HepG2 (cell line): ENCODE results near the gene LYST. TPM values are rescaled to one million over a fixed set of nuclear protein-coding genes. Genes with fewer than 3 reads are reported as not detected.

Source experiments
- ATAC-seq: fragments of 200-7000 bp; cut with Tn5 transposase; 3 replicates; pipeline ENCODE4 v1.9.1; 2020; ENCODE audit warnings: mild to moderate bottlenecking, moderate library complexity
- BruUV-seq: library from RNA; stranded (reverse); fragments of 400-500 nt; replicated peaks from 2 replicates; lab custom pipeline; 2021; lab: Mats Ljungman, UMichigan
- CTCF ChIA-PET: fragments of 300-600 bp; formaldehyde crosslinking; extraction: SDS; loops from one replicate; lab custom pipeline; 2021; ENCODE audit warnings: low total read pairs, inconsistent platforms, low intra/inter-chr PET ratio; lab: Yijun Ruan, JAX
- POLR2A ChIA-PET: fragments of 350-600 bp; sonication (Branson Sonifier 250); formaldehyde crosslinking; loops from one replicate; lab custom pipeline; 2020; ENCODE audit warnings: antibody characterized with exemption, inconsistent platforms; lab: Yijun Ruan, JAX
- DNase-seq: peaks from one replicate; pipeline ENCODE4 v3.0.0-alpha.2; 2015; ENCODE audit warnings: low spot score
- FAIRE-seq: peaks from 3 replicates; lab custom pipeline; 2011; peaks lifted over from hg19 to GRCh38; lab: Jason Lieb, UNC
- H2AFZ ChIP-seq: one replicate; pipeline ENCODE4 v1.6.1; 2011; ENCODE audit warnings: low read length, inconsistent platforms
- H3K27ac ChIP-seq: fragments of 300-600 bp; 3 replicates; pipeline ENCODE4 v1.8.0; 2011; ENCODE audit warnings: mixed run types, mild to moderate bottlenecking, mixed read lengths, low read length, inconsistent platforms; ENCODE audit not compliant: insufficient read depth; ENCODE audit errors: extremely low read length
- H3K27me3 ChIP-seq, 2 experiments: fragments of 200-600 bp in 1 of 2; 2 replicates in 1 of 2; 3 replicates in 1 of 2; pipeline versions ENCODE4 v1.6.0 to v1.8.0; 2011; ENCODE audit warnings: low read length in 2 of 2, mild to moderate bottlenecking in 2 of 2, moderate library complexity in 2 of 2, inconsistent platforms in 1 of 2; ENCODE audit not compliant: insufficient read depth in 2 of 2, control insufficient read depth in 1 of 2
- H3K36me3 ChIP-seq, 2 experiments: fragments of 200-600 bp in 1 of 2; replicated peaks in 1 of 2; 2 replicates in 1 of 2; 3 replicates in 1 of 2; pipeline versions ENCODE4 v1.5.1 to v1.8.0; 2011; ENCODE audit warnings: low read length in 2 of 2, inconsistent platforms in 1 of 2; ENCODE audit not compliant: insufficient read depth in 2 of 2, control insufficient read depth in 1 of 2
- H3K4me1 ChIP-seq: 2 replicates; pipeline ENCODE4 v1.5.1; 2012; ENCODE audit warnings: low read length, inconsistent platforms; ENCODE audit not compliant: insufficient read depth
- H3K4me2 ChIP-seq: 2 replicates; pipeline ENCODE4 v1.6.0; 2011; ENCODE audit warnings: low read depth, low read length, inconsistent platforms
- H3K4me3 ChIP-seq, 3 experiments: fragments of 200-600 bp in 1 of 3; sonication (generic), shearing (Covaris generic) in 1 of 3; replicated peaks in 1 of 3; 2 replicates each; pipeline ENCODE4 v1.5.1; 2011 to 2016; ENCODE audit warnings: low read length in 3 of 3, inconsistent platforms in 2 of 3, low read depth in 2 of 3, mild to moderate bottlenecking in 2 of 3, control low read depth in 1 of 3, mixed read lengths in 1 of 3; ENCODE audit not compliant: insufficient read depth in 1 of 3
- H3K79me2 ChIP-seq: one replicate; pipeline ENCODE4 v1.6.1; 2011; ENCODE audit warnings: low read length, inconsistent platforms; ENCODE audit not compliant: insufficient read depth
- H3K9ac ChIP-seq: 2 replicates; pipeline ENCODE4 v1.6.0; 2011; ENCODE audit warnings: mild to moderate bottlenecking, low read depth, low read length, inconsistent platforms; ENCODE audit not compliant: insufficient read depth
- H3K9me3 ChIP-seq: 2 replicates; pipeline ENCODE4 v1.5.1; 2012; ENCODE audit warnings: mild to moderate bottlenecking, low read length
- H4K20me1 ChIP-seq: 2 replicates; pipeline ENCODE4 v1.6.0; 2011; ENCODE audit warnings: inconsistent platforms, mild to moderate bottlenecking, low read length, moderate library complexity; ENCODE audit not compliant: insufficient read depth
- BHLHE40 ChIP-seq: IDR thresholded peaks from 2 replicates; pipeline ENCODE4 v1.6.1; 2011; ENCODE audit warnings: low read length, improper control_type of control experiment
- CREB3 ChIP-seq: sonication (generic); formaldehyde crosslinking; IDR thresholded peaks from 2 replicates; pipeline ENCODE4 v1.5.0; 2020; ENCODE audit warnings: missing genetic modification reagents
- DMAP1 ChIP-seq: IDR thresholded peaks from 2 replicates; pipeline ENCODE4 v1.6.1; 2016
- DNMT1 ChIP-seq: sonication (generic); formaldehyde crosslinking; IDR thresholded peaks from 2 replicates; pipeline ENCODE4 v1.5.1; 2020; ENCODE audit warnings: mild to moderate bottlenecking, missing genetic modification reagents
- HNF4A ChIP-seq: sonication (generic); formaldehyde crosslinking; IDR thresholded peaks from 2 replicates; pipeline ENCODE4 v1.4.0; 2020; ENCODE audit warnings: missing genetic modification reagents
- KMT2B ChIP-seq: IDR thresholded peaks from 2 replicates; pipeline ENCODE4 v1.6.1; 2016; ENCODE audit warnings: missing genetic modification reagents, missing compliant biosample characterization
- MZF1 ChIP-seq: sonication (generic); formaldehyde crosslinking; IDR thresholded peaks from 2 replicates; pipeline ENCODE4 v1.8.1; 2023; ENCODE audit warnings: mild to moderate bottlenecking, missing genetic modification reagents, borderline replicate concordance
- SP1 ChIP-seq, 2 experiments: fragments of 450-650 bp in 1 of 2; sonication (generic) in 1 of 2; formaldehyde crosslinking in 1 of 2; IDR thresholded peaks; 2 replicates each; pipeline versions ENCODE4 v1.4.0 to v1.6.1; 2016 to 2020; ENCODE audit warnings: missing genetic modification reagents in 1 of 2
- ZNF382 ChIP-seq: sonication (generic); formaldehyde crosslinking; IDR thresholded peaks from 2 replicates; pipeline ENCODE4 v1.5.0; 2020; ENCODE audit warnings: missing genetic modification reagents, mild to moderate bottlenecking, borderline replicate concordance
- ZNF879 ChIP-seq: sonication (generic); formaldehyde crosslinking; IDR thresholded peaks from 2 replicates; pipeline ENCODE4 v1.8.1; 2023; ENCODE audit warnings: missing genetic modification reagents
- WGBS: methylation state at CpG from one replicate; pipeline ENCODE4 v1.1.6; 2017; ENCODE audit warnings: low lambda C conversion rate; 5-methylcytosine and 5-hydroxymethylcytosine counted together
- in situ Hi-C: cut with HindIII; loops from 2 replicates; pipeline ENCODE4 v1.10.0; 2017; ENCODE audit warnings: low pct_unique_long_range_greater_than_20kb; ENCODE audit not compliant: extremely low pct_ligation_motif_present
- intact Hi-C: fragments of 100-400 bp; cut with micrococcal nuclease; formaldehyde crosslinking; loops from one replicate; pipeline ENCODE4 v1.10.0; 2022; ENCODE audit not compliant: unreplicated experiment
- polyA plus RNA-seq, 8 experiments: library from polyadenylated mRNA; depleted of rRNA in 3 of 8; stranded (reverse) in 7 of 8; unstranded in 1 of 8; fragments of >200 nt; fragmentation: Illumina TruSeq in 4 of 8; extraction: Trizol in 4 of 8; gene quantifications; 2 replicates each; pipeline versions ENCODE4 v1.2.1 to v1.2.3, GENCODE V29; 2011 to 2016; ENCODE audit warnings: low read depth in 4 of 8, missing spikeins in 1 of 8, mixed read lengths in 1 of 8; ENCODE audit not compliant: insufficient read depth in 1 of 8
- total RNA-seq, 5 experiments: library from RNA; depleted of rRNA; stranded (reverse); fragments of >200 nt; fragmentation: Illumina TruSeq; extraction: Trizol; gene quantifications; 2 replicates each; pipeline ENCODE4 v1.2.3, GENCODE V29; 2016; ENCODE audit warnings: low read depth in 1 of 5
- TF ChIP-seq, protein P1 (sequence below): sonication (generic); formaldehyde crosslinking; IDR thresholded peaks from 2 replicates; pipeline ENCODE4 v1.5.1; 2020; ENCODE audit warnings: mild to moderate bottlenecking, missing genetic modification reagents, moderate library complexity
- TF ChIP-seq, protein P2 (sequence below): sonication (generic); formaldehyde crosslinking; conservative IDR thresholded peaks from 2 replicates; pipeline ENCODE4 v1.8.0; 2022; ENCODE audit warnings: low read depth, missing genetic modification reagents
- TF ChIP-seq, protein P3 (sequence below): sonication (generic); formaldehyde crosslinking; IDR thresholded peaks from 2 replicates; pipeline ENCODE4 v1.4.0; 2020; ENCODE audit warnings: missing genetic modification reagents, borderline replicate concordance

The LYST gene
- total and polyA plus RNA-seq, 2 of the 13 experiments (the other 11 are each of a cell fraction or from before 2014, with no cell fraction given), result 0.91 to 2.5 TPM

- Histone ChIP-seq H4K20me1 (no peaks in the 10 kb centered on the region), H3K36me3 (no peaks in the 10 kb centered on the region), H3K4me2 (peak overlapping the region; percentile 62), H3K79me2 (no peaks in the 10 kb centered on the region), H3K4me1 (peaks cover 26% of the 10 kb centered on the region), H3K27ac (peak overlapping the region; percentile 27), H3K9ac (no peak overlapping the region), H3K9me3 (no peaks in the 10 kb centered on the region), H2AFZ (no peak overlapping the region), H3K4me3 (no peak overlapping the region), H3K27me3 (no peaks in the 10 kb centered on the region)
- no TSS peak for BruUV-seq
- ATAC-seq (peak; percentile 50; the same call in 2 of the 3 replicates), FAIRE-seq (no peak), DNase-seq (no peak)
- intact Hi-C loops (no loop called here), in situ Hi-C loops (no loop called here)
- CTCF ChIA-PET, result no interaction called here
- TF ChIP-seq, protein P1, sequence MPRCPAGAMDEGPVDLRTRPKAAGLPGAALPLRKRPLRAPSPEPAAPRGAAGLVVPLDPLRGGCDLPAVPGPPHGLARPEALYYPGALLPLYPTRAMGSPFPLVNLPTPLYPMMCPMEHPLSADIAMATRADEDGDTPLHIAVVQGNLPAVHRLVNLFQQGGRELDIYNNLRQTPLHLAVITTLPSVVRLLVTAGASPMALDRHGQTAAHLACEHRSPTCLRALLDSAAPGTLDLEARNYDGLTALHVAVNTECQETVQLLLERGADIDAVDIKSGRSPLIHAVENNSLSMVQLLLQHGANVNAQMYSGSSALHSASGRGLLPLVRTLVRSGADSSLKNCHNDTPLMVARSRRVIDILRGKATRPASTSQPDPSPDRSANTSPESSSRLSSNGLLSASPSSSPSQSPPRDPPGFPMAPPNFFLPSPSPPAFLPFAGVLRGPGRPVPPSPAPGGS (CRISPR knock-in tag), result 0 out of 2 replicates have a peak, but pooled peaks have one; percentile 10
- no peak for TF ChIP-seq ZNF382
- 7% methylated on average over 6 of the region's 6 CpGs for WGBS
- POLR2A ChIA-PET, result no interaction called here
These were observed 25.5 kb upstream of the LYST start for GRCh38 chr1:235892202-235892601.

DNA sequence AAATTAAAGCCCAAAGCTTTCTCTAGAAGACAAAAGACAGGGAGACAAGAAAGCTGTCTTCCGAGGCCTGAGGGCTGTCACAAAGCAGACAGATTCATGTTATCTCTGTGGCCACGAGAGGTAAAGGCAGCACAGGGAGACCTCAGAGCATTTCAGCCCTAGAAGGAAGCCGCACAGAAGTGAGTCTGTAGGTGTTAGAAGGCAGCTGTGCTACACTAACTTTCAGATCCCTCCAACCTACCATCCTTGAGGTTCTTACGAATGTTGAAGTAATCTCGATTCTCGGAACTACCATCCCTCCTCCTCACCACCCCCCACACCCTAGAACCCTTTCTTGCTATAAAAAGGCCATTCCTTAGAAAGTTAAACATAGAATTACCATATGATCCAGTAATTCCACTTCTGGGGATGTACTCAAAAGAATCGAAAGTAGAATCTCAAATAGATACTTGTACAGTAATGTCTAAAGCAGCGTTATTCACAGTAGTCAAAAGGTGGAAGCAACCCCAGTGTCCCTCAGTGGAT lies 21.5 kb upstream of the LYST start:
- no peak for DNase-seq
- no peaks in the 10 kb centered on the region for H3K27me3 ChIP-seq
- H3K4me1 ChIP-seq, result peaks cover 24% of the 10 kb centered on the region
- no peak overlapping the region for H3K27ac ChIP-seq
- no peak overlapping the region for H3K4me2 ChIP-seq
- intact Hi-C loops, result no loop called here
- H3K9me3 ChIP-seq, result no peaks in the 10 kb centered on the region
- H3K79me2 ChIP-seq, result no peaks in the 10 kb centered on the region
- H2AFZ ChIP-seq, result no peak overlapping the region
- ChIA-PET CTCF (no interaction called here), POLR2A (no interaction called here)
- H3K36me3 ChIP-seq, result no peaks in the 10 kb centered on the region
- FAIRE-seq, result no peak
- in situ Hi-C loops, result no loop called here
- no peaks in the 10 kb centered on the region for H4K20me1 ChIP-seq
- BruUV-seq, result no TSS peak
- no peak for ATAC-seq
- no peak overlapping the region for H3K4me3 ChIP-seq
- H3K9ac ChIP-seq, result no peak overlapping the region
- WGBS, result 74% methylated on average over 8 of the region's 8 CpGs
- TF ChIP-seq DMAP1 (CRISPR knock-in tag), result no peak
- TF ChIP-seq CREB3 (CRISPR knock-in tag), result no peak
- no peak for TF ChIP-seq SP1 (IDR thresholded peaks at IDR 0.05)
- TF ChIP-seq SP1 (CRISPR knock-in tag; IDR thresholded peaks at IDR 0.05), result no peak
- TF ChIP-seq BHLHE40, result no peak
- no peak for TF ChIP-seq KMT2B (CRISPR knock-in tag)
- TF ChIP-seq, protein P2, sequence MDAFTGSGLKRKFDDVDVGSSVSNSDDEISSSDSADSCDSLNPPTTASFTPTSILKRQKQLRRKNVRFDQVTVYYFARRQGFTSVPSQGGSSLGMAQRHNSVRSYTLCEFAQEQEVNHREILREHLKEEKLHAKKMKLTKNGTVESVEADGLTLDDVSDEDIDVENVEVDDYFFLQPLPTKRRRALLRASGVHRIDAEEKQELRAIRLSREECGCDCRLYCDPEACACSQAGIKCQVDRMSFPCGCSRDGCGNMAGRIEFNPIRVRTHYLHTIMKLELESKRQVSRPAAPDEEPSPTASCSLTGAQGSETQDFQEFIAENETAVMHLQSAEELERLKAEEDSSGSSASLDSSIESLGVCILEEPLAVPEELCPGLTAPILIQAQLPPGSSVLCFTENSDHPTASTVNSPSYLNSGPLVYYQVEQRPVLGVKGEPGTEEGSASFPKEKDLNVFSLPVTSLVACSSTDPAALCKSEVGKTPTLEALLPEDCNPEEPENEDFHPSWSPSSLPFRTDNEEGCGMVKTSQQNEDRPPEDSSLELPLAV (CRISPR knock-in tag), result no peak
- TF ChIP-seq ZNF879 (CRISPR knock-in tag), result no peak
- TF ChIP-seq MZF1 (CRISPR knock-in tag), result no peak
- TF ChIP-seq HNF4A (CRISPR knock-in tag), result no peak
- TF ChIP-seq, protein P3, sequence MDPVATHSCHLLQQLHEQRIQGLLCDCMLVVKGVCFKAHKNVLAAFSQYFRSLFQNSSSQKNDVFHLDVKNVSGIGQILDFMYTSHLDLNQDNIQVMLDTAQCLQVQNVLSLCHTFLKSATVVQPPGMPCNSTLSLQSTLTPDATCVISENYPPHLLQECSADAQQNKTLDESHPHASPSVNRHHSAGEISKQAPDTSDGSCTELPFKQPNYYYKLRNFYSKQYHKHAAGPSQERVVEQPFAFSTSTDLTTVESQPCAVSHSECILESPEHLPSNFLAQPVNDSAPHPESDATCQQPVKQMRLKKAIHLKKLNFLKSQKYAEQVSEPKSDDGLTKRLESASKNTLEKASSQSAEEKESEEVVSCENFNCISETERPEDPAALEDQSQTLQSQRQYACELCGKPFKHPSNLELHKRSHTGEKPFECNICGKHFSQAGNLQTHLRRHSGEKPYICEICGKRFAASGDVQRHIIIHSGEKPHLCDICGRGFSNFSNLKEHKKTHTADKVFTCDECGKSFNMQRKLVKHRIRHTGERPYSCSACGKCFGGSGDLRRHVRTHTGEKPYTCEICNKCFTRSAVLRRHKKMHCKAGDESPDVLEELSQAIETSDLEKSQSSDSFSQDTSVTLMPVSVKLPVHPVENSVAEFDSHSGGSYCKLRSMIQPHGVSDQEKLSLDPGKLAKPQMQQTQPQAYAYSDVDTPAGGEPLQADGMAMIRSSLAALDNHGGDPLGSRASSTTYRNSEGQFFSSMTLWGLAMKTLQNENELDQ (CRISPR knock-in tag), result no peak
- no peak for TF ChIP-seq DNMT1 (CRISPR knock-in tag)
